ENCODE results near the gene TGFBR1. TPM values are rescaled to one million over a fixed set of nuclear protein-coding genes. Genes with fewer than 3 reads are reported as not detected.

The TGFBR1 gene
- total RNA-seq, result 46.1 and 70.0 TPM in 2 replicates

GRCh38 chr9:99104459-99105151 is at the start of gene TGFBR1:
Gene TGFBR1, plus strand, starts transcription at chr9:99105113. Its CDS starts 93 bp downstream, at chr9:99105206.

Other genes with a start within 250 kb of the TGFBR1 start
- 23.9 and 104 TPM in 2 replicates for gene COL15A1, start 161.2 kb upstream of the TGFBR1 start, total RNA-seq
- 34.4 and 48.2 TPM in 2 replicates for gene ALG2, start 116.8 kb downstream of the TGFBR1 start, total RNA-seq
- gene SEC61B, start 117.2 kb downstream of the TGFBR1 start, total RNA-seq, result 78.6 and 97.9 TPM in 2 replicates